KMS-11 (cell line): ENCODE measurements around the gene B3GNT9.

Source experiments
- H2AFZ ChIP-seq: fragments of 200-600 bp; sonication (generic); 2 replicates; pipeline ENCODE4 v1.6.1; 2016; ENCODE audit warnings: antibody characterized with exemption, mixed run types, low read depth
- H3K27ac ChIP-seq: fragments of 200-600 bp; sonication (generic); 2 replicates; pipeline ENCODE4 v1.6.1; 2016; ENCODE audit warnings: mild to moderate bottlenecking, mixed run types
- H3K27me3 ChIP-seq: fragments of 200-600 bp; sonication (generic); 2 replicates; pipeline ENCODE4 v1.6.1; 2017; ENCODE audit warnings: mild to moderate bottlenecking, low read depth, mixed run types, moderate library complexity; ENCODE audit not compliant: insufficient read depth
- H3K36me3 ChIP-seq: fragments of 200-600 bp; sonication (generic); 2 replicates; pipeline ENCODE4 v1.6.1; 2017; ENCODE audit warnings: mild to moderate bottlenecking, mixed run types; ENCODE audit not compliant: insufficient read depth
- H3K4me1 ChIP-seq: fragments of 200-600 bp; sonication (generic); 2 replicates; pipeline ENCODE4 v1.6.1; 2016; ENCODE audit warnings: mild to moderate bottlenecking, low read depth, mixed run types; ENCODE audit not compliant: poor library complexity, severe bottlenecking
- H3K4me2 ChIP-seq: fragments of 200-600 bp; sonication (generic); 2 replicates; pipeline ENCODE4 v1.7.0; 2016; ENCODE audit warnings: mild to moderate bottlenecking, mixed run types
- H3K4me3 ChIP-seq: fragments of 200-600 bp; sonication (generic); IDR thresholded peaks from 2 replicates; pipeline ENCODE4 v1.6.1; 2017; ENCODE audit warnings: low read depth, low read length, mixed read lengths; ENCODE audit not compliant: insufficient read depth
- H3K79me2 ChIP-seq: fragments of 200-600 bp; sonication (generic); 2 replicates; pipeline ENCODE4 v1.6.1; 2016; ENCODE audit warnings: low read depth, mixed run types; ENCODE audit not compliant: insufficient read depth
- H3K9ac ChIP-seq: fragments of 200-600 bp; sonication (generic); 2 replicates; pipeline ENCODE4 v1.6.1; 2016; ENCODE audit warnings: mild to moderate bottlenecking, mixed run types
- H4K20me1 ChIP-seq: fragments of 200-600 bp; sonication (generic); 2 replicates; pipeline ENCODE4 v1.6.1; 2016; ENCODE audit warnings: mild to moderate bottlenecking, mixed run types; ENCODE audit not compliant: insufficient read depth
- CTCF ChIP-seq: fragments of 200-600 bp; sonication (generic); conservative IDR thresholded peaks from 2 replicates; pipeline ENCODE4 v1.6.1; 2017; ENCODE audit warnings: low read depth, mild to moderate bottlenecking, antibody characterized with exemption, low read length, moderate library complexity, mixed read lengths

B3GNT9 gene

GRCh38 chr16:67188323-67188722, 37.5 kb upstream of the B3GNT9 start:
- H3K4me1 ChIP-seq = peaks cover 11% of the 10 kb centered on the region
- no peak overlapping the region for H3K27ac ChIP-seq
- H3K4me2 ChIP-seq = no peak overlapping the region
- H2AFZ ChIP-seq = no peak overlapping the region
- no peaks in the 10 kb centered on the region for H3K36me3 ChIP-seq
- no peak overlapping the region for H3K4me3 ChIP-seq
- TF ChIP-seq CTCF = no peak
- H3K79me2 ChIP-seq = peaks cover 14% of the 10 kb centered on the region
- no peak overlapping the region for H3K9ac ChIP-seq
- H4K20me1 ChIP-seq = no peaks in the 10 kb centered on the region
- peaks cover 17% of the 10 kb centered on the region; the same call in 1 of the 2 replicates for H3K27me3 ChIP-seq

- Histone ChIP-seq H3K27me3 (peaks cover 17% of the 10 kb centered on the region; the same call in 1 of the 2 replicates), H3K4me1 (peaks cover 13% of the 10 kb centered on the region), H3K36me3 (no peaks in the 10 kb centered on the region), H3K79me2 (peaks cover 4% of the 10 kb centered on the region), H4K20me1 (no peaks in the 10 kb centered on the region), H3K4me2 (no peak overlapping the region), H3K9ac (no peak overlapping the region), H2AFZ (no peak overlapping the region), H3K4me3 (no peak overlapping the region), H3K27ac (no peak overlapping the region)
- TF ChIP-seq CTCF = no peak
Measured at GRCh38 chr16:67187175-67187890, 36.5 kb upstream of the B3GNT9 start.

- Histone ChIP-seq H3K4me3 (no peak overlapping the region), H2AFZ (no peak overlapping the region), H3K27ac (no peak overlapping the region), H3K9ac (no peak overlapping the region), H3K36me3 (no peaks in the 10 kb centered on the region), H3K4me1 (peaks cover 12% of the 10 kb centered on the region), H3K4me2 (no peak overlapping the region), H4K20me1 (no peaks in the 10 kb centered on the region), H3K27me3 (peaks cover 17% of the 10 kb centered on the region; the same call in 1 of the 2 replicates), H3K79me2 (no peaks in the 10 kb centered on the region)
- no peak for TF ChIP-seq CTCF
Measured at GRCh38 chr16:67186550-67186950, 35.8 kb upstream of the B3GNT9 start.

GRCh38 chr16:67185651-67186134, 34.9 kb upstream of the B3GNT9 start:
- H3K4me1 ChIP-seq = peaks cover 9% of the 10 kb centered on the region
- H2AFZ ChIP-seq = no peak overlapping the region
- H3K9ac ChIP-seq = no peak overlapping the region
- peak; percentile 59 for TF ChIP-seq CTCF
- H3K79me2 ChIP-seq = no peaks in the 10 kb centered on the region
- no peak overlapping the region for H3K27ac ChIP-seq
- H3K4me3 ChIP-seq = no peak overlapping the region
- no peaks in the 10 kb centered on the region for H4K20me1 ChIP-seq
- H3K4me2 ChIP-seq = no peak overlapping the region; the same call in 1 of the 2 replicates
- H3K27me3 ChIP-seq = peaks cover 17% of the 10 kb centered on the region; the same call in 1 of the 2 replicates
- H3K36me3 ChIP-seq = no peaks in the 10 kb centered on the region
